Body of pancreas (tissue), 4 donors: ENCODE measurements around the gene HILPDA.

ENCODE experiments used
- POLR2A ChIP-seq, 3 donors: fragments of 450-650 bp; IDR thresholded peaks; one replicate each; pipeline ENCODE4 v1.6.1; 2016; ENCODE audit warnings: antibody characterized with exemption in 3 of 3, mild to moderate bottlenecking in 2 of 3
- TF ChIP-seq, protein P1 (sequence below), 7 experiments: fragments of 450-650 bp in 4 of 7; fragments of 200-600 bp in 3 of 7; sonication (generic) in 3 of 7; IDR thresholded peaks; one replicate each; pipeline ENCODE4 v1.5.1; 2016 to 2019; ENCODE audit warnings: antibody characterized with exemption in 7 of 7

DNA sequence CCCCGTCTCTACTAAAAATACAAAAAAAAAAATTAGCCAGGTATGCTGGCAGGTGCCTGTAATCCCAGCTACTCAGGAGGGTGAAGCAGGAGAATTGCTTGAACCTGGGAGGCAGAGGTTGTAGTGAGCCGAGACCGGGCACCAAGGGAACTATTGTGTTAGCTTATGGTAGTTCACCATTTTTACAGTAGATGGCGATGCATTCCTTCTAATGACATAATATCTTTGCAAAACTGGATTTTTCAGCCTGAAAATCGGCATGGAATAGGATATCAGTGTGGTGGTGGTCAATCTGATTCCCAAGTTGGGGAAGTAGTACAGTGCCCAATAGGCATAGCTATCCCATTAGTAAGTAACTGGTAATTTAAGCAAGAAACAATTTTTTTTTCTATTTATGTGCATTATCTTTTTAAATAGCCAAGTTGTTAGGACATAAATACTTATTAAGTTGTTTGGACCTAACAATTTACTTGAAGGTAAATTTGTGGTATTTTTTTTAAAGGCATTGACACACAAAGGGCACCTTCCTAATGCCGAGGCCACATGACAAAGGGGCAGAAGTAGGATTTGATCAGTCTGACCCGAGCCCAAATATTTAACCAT is 28.3 kb upstream of the HILPDA start:
- TF ChIP-seq, protein P1, sequence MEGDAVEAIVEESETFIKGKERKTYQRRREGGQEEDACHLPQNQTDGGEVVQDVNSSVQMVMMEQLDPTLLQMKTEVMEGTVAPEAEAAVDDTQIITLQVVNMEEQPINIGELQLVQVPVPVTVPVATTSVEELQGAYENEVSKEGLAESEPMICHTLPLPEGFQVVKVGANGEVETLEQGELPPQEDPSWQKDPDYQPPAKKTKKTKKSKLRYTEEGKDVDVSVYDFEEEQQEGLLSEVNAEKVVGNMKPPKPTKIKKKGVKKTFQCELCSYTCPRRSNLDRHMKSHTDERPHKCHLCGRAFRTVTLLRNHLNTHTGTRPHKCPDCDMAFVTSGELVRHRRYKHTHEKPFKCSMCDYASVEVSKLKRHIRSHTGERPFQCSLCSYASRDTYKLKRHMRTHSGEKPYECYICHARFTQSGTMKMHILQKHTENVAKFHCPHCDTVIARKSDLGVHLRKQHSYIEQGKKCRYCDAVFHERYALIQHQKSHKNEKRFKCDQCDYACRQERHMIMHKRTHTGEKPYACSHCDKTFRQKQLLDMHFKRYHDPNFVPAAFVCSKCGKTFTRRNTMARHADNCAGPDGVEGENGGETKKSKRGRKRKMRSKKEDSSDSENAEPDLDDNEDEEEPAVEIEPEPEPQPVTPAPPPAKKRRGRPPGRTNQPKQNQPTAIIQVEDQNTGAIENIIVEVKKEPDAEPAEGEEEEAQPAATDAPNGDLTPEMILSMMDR (IDR thresholded peaks at IDR 0.05) = peak; percentile 48 to 94 (median 88)
- no peak for TF ChIP-seq POLR2A (IDR thresholded peaks at IDR 0.05)
